ENCODE data around the gene LCE4A.
"Not testable (repeated sequence)": the region's sequence is repeated elsewhere in the genome, so short reads cannot be mapped to it uniquely, and the experiment has no call there.

The LCE4A gene

DNA sequence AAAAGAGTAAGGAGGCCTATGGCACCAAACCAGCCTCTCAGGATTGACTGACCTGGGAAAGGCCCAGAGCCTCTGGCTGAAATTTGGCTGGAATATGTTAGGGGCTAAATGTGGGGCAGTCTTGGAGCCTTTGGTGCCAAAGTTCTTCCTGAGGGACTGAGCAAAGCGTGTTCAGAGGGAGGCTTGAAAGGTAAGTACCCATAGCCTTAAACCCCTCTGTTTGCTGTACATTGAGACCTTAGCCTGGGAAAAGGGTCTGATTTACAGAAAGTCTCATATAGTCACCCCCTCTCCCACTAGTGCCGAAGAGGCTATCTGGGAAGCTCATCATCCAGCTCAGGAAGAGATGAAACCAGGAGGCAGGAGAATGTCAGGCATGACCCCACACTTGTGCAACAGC lies at the start of gene LCE4A:
Gene LCE4A (plus strand): TSS at position 301 of the 400 bp plus-strand sequence. CDS start 916 bp downstream, outside the sequence.
- DNase-seq (ENCODE audit: low read depth): no peak

GRCh38 chr1:152658649-152659048 lies 49.3 kb upstream of the LCE4A start:
- no peak for DNase-seq (ENCODE audit: low read depth)

DNA sequence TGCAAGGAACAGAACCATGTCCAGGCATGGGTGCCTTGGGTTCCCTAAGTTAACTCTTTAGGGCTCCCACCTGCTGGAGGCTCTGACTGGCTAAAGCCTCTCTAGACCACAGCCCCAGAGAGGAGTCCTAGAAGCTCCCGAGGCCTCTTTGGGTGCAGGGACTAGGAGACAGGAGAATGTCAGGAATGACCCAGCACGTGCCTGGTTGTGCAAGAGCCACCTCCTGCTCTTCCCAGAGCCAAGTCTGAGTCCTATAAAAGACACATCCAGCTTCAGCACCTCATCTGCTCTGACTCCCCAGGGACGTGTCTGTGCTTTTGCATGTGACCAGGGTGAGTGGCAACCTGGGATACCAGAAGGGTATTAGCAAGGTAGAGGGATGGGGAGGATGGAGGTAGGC lies 44.9 kb upstream of the LCE4A start, which contains the start of gene LCE2D:
Gene LCE2D (plus strand): TSS at position 283 of the 400 bp plus-strand sequence. CDS start 726 bp downstream, outside the sequence.
- no peak for DNase-seq (ENCODE audit: low read depth)

GRCh38 chr1:152666171-152666570 lies 41.8 kb upstream of the LCE4A start:
- DNase-seq (ENCODE audit: low read depth): not testable (repeated sequence)

- no peak for DNase-seq (ENCODE audit: low read depth)
Observed at GRCh38 chr1:152667648-152668047, 40.3 kb upstream of the LCE4A start.

- DNase-seq (ENCODE audit: low read depth): peak; percentile 19
Observed at GRCh38 chr1:152673016-152673415, 34.9 kb upstream of the LCE4A start.

DNA sequence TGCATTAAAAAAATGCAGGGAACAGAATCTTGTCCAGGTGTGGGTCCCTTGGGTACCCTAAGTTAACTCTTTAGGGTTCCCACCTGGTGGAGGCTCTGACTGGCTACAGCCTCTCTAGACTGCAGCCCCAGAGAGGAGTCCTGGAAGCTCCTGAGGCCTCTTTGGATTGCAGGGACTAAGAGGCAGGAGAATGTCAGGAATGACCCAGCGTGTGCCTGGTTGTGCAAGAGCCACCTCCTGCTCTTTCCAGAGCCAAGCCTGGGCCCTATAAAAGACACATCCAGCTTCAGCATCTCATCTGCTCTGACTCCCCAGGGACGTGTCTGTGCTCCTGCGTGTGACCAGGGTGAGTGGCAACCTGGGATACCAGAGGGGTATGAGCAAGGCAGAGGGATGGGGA lies 33.0 kb upstream of the LCE4A start, which contains the start of gene LCE2C:
Gene LCE2C (plus strand): TSS at position 297 of the 400 bp plus-strand sequence. CDS start 737 bp downstream, outside the sequence.
- not testable (repeated sequence) for DNase-seq (ENCODE audit: low read depth)

- DNase-seq (ENCODE audit: low read depth): no peak
Observed at GRCh38 chr1:152679459-152679858, 28.5 kb upstream of the LCE4A start.

DNA sequence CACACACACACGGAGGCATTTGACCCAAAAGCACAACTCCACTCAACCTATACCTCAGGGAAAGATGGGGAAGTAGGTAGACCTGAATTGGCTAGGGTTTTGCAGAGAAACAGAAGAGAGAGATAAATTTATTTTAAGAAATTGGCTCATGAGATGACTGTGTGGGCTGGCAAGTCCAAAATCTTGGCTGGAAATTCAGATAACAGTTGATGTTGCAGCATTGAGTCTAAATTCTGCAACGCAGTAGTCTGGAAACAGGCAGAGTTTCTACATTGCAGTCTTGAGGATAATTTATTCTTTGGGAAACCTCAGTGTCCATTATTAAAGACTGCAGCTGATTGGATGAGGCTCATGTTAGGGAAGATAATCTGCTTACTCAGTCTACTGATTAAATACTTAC lies 26.3 kb upstream of the LCE4A start:
- no peak for DNase-seq (ENCODE audit: low read depth)

GRCh38 chr1:152683846-152684245 lies 24.1 kb upstream of the LCE4A start:
- DNase-seq (ENCODE audit: low read depth): peak; percentile 21

GRCh38 chr1:152685823-152686222 lies 22.1 kb upstream of the LCE4A start, which contains the start of gene LCE2B:
TSS of gene LCE2B (plus strand) at chr1:152686123. CDS start at chr1:152686844, 721 bp downstream.
- not testable (repeated sequence) for DNase-seq (ENCODE audit: low read depth)

- peak; percentile 54 for DNase-seq (ENCODE audit: low read depth)
Observed at GRCh38 chr1:152697701-152698600, 10.0 kb upstream of the LCE4A start, which contains the start of gene LCE2A. TSS of gene LCE2A (plus strand) at chr1:152698345. CDS start at chr1:152698902, 557 bp downstream.

- peak; percentile 56 for DNase-seq (ENCODE audit: low read depth)
Observed at GRCh38 chr1:152699746-152700145, 8.2 kb upstream of the LCE4A start.

DNA sequence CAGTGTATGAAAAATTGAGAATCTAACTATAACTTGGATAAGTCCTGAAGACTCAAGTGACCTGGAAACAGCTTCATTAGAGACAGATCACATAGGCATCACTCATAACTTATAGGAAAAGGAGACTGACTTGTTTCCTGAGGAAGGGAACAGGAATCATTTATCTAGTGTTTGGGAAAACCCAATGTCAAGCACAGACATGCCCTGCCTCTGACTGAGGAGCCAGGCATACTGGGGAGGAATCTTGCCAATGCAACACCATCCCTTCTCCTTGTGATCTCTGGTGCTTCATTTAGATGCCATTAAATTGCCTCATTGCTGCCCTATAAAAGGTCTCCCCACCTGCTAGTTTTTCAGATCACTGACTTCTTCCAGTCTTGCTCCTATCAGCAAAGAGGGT lies 10.3 kb downstream of the LCE4A start:
- DNase-seq (ENCODE audit: low read depth): no peak

DNA sequence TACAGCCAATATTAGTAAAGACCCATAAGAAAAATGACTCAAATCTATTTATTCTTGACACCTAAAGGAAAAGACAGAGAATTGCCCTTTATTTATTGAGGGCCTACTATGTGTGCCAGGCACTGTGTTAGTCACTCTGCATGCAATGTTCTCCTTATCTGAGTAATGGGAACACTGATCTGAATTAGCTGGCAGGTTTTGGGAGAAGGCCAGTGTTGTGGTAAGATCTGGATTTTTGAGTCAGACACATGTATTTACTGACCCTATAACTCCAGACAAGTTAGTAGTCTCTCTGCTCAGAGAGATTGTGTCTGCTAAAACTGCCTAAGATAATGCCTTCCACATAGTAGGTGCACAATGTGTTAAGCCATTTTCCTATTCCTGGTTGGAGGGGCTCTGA lies 17.3 kb downstream of the LCE4A start:
- peak; percentile 37 for DNase-seq (ENCODE audit: low read depth)

GRCh38 chr1:152728986-152729385 lies 21.0 kb downstream of the LCE4A start:
- DNase-seq (ENCODE audit: low read depth): no peak

- DNase-seq (ENCODE audit: low read depth): no peak
Observed at GRCh38 chr1:152735648-152736047, 27.7 kb downstream of the LCE4A start.

GRCh38 chr1:152737997-152738396 lies 30.0 kb downstream of the LCE4A start:
- no peak for DNase-seq (ENCODE audit: low read depth)

- no peak for DNase-seq (ENCODE audit: low read depth)
Observed at GRCh38 chr1:152739841-152740240, 31.9 kb downstream of the LCE4A start.

DNA sequence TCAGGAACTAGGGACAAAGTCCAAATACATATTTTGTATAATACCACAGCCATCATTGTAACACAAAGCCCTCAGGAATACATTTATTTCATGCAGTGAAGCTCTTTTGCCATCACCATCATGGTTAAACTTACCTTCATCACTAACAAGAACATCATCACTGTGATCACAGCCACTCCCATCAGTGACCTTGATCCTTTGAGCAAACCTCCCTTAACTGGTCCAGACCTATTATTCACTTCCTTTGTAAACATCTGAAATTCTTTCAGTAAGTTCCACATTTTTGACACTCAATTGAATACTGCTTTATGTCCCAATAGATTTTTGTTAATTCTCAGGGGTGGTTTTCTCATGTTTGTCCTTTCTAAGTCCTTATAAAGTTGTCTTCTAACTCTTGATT lies 33.7 kb downstream of the LCE4A start:
- peak; percentile 43 for DNase-seq (ENCODE audit: low read depth)

- peak; percentile 79 for DNase-seq (ENCODE audit: low read depth)
Observed at GRCh38 chr1:152743371-152744145, 35.6 kb downstream of the LCE4A start.

DNA sequence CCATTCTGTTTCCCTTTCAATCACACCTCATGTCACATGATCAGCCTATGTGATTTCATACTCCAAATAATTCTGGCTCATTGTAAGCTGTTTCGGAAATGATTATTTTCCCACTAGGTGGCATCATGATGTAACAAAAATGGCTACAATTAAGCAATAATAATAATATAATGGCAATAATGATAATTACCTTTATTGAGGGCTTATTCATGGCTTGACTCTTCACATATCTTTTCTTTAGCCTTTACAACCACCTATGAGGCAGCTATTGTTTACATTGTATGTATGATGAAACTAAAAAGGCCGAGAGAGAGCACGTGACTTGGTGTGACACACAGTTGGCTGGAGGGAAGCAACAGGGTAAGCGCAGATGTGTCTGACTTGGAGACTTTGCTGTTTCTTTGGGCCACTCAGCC lies 37.3 kb downstream of the LCE4A start:
- peak; percentile 94 for DNase-seq (ENCODE audit: low read depth)
